Skin of body (tissue), 3 donors: Measurements from ENCODE around the gene TBC1D3I. TPM values are rescaled to one million over a fixed set of nuclear protein-coding genes. Genes with fewer than 3 reads are reported as not detected.
"Not testable (repeated sequence)": the region's sequence is repeated elsewhere in the genome, so short reads cannot be mapped to it uniquely, and the experiment has no call there.

Experiments used
- DNase-seq: peaks from one replicate; lab custom pipeline; 2025; lab: John Stamatoyannopoulos, UW
- small RNA-seq: library from RNA; depleted of rRNA; stranded (forward); fragments of <200 nt; gene quantifications from one replicate; pipeline ENCODE3, GENCODE V24; 2014; ENCODE audit warnings: low replicate concordance
- total RNA-seq: library from RNA; depleted of rRNA; stranded (reverse); fragments of >200 nt; gene quantifications from one replicate; pipeline ENCODE4 v1.2.3, GENCODE V29; 2014

Gene TBC1D3I
- total RNA-seq, 1 donor from 2014 or later = not detected

DNA sequence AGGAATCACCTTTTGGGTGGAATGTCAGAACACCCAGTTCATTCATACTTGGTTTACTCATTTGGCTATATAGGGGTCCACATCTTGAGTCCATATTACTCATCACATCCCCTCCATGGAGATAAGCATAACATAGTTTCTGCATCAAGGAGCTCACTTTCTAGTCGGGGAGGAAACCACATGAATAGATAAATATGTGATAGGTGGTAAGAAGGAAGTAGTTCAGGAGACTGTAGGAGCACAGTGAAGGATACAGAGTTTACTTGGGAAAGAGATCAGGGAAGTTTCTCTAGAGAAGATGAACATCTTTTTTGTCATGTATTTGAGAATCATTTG lies 57.9 kb downstream of the TBC1D3I start:
- DNase-seq = not testable (repeated sequence)

DNA sequence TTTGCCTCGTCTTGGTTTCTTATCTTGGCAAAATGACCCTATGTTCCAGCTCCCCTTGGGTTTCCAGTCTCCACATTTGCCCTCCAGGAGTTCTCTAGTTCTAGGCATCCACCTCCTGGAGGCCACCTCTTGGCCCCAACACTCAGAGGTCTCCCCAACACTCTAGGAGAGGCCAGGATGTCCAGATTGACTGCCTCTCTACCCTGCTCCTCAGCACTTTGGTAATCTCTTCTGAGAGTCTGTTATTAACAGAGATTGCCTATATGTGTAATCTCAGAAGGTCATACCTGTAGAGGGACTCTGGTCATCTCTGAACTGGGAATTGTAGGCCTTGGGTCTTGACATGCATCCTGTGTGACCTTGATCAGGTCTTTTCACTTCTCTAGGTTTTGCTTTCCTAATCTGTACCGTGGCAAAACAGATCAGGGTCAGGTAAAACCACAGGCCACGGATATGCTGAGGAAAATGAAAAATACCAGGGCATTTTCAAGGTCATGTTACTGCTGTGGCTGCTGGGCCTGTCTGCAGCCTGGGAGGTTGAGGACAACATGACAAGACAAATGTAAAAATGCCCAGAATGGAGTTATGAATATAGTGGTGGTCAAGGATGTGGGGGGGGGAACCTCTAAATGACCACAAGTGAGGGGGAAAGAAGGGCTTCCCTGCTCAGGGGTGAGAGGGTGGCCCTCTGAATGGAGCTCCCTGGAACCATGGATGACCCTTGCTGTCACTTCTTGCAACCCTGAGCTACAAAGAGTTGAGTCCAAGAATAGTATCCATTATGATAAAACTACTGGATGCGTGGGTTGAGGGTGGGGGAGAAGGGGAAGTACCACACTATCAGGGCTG lies 58.5 kb downstream of the TBC1D3I start:
- DNase-seq = no peak

DNA sequence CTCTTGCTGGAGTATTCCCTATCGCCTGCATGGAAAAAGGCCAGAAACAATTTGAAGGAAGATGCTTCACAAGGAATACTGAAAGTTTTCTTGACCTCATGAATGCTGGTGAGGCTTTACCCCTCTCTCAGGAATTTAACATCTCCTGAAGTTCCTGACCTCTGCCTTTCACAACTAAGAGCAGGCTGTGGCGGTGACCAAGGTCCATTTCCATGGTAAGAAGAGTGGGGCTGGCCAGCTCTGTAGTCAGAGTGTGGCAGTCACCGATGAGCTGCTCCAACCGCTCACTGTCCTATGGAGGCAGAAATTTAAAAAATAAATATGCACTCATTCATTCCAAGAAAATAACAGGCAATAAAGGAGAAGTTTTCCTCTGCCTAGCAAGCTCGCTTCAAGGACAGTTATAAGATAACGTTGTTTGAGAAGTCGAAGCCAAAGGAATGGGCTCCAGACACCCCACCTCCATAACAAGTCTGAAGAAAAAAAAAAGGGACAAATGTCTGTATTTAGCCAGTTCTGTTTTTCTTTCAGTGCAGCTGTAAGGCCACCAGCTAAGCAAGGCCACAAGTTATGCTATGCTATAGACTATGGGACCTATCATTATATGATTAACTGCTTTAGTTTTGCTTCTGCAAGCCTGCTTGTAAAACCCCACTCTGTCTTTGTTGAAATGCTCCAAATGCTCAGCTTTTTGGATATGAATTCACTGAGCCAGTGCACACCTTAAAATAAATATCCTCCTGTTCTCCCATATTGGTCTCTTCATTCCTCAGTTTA lies 59.5 kb downstream of the TBC1D3I start:
- DNase-seq = no peak

Small RNAs within 50 kb of the gene (small RNA-seq; reads per million reads assigned to genes)
- not detected for gene AC243829.3
- not detected for gene AC243829.6
- not detected for gene RF00019

Other genes with a start within 250 kb of the TBC1D3I start
- 0.39 TPM for gene CCL23, start 246.6 kb downstream of the TBC1D3I start, total RNA-seq
- not detected for gene CCL18, start 200.3 kb downstream of the TBC1D3I start, total RNA-seq
- gene CCL3, start 174.4 kb downstream of the TBC1D3I start, total RNA-seq = 7.9 TPM
- 7.1 TPM for gene CCL4, start 160.7 kb downstream of the TBC1D3I start, total RNA-seq
- gene TBC1D3B, start 87.9 kb downstream of the TBC1D3I start, total RNA-seq = 0.39 TPM
- 3.9 TPM for gene CCL3L1, start 67.8 kb downstream of the TBC1D3I start, total RNA-seq
- 19.3 TPM for gene CCL4L2, start 53.5 kb downstream of the TBC1D3I start, total RNA-seq
- not detected for gene TBC1D3G, start 59.3 kb upstream of the TBC1D3I start, total RNA-seq
- gene TBC1D3H, start 123.9 kb upstream of the TBC1D3I start, total RNA-seq = not detected
- 24.1 TPM for gene ZNHIT3, start 222.1 kb upstream of the TBC1D3I start, total RNA-seq